ENCODE results near the gene PCDHGB4.

Gene PCDHGB4

GRCh38 chr5:141420855-141421488, 33.5 kb downstream of the PCDHGB4 start, which contains the start of gene PCDHGA11:
Gene PCDHGA11, plus strand, starts transcription at chr5:141421051. Its CDS starts 177 bp downstream, at chr5:141421228.
- TF ChIP-seq NFIC (IDR thresholded peaks at IDR 0.05) (no peak), RAD21 (IDR thresholded peaks at IDR 0.05; ENCODE audit: low read depth) (peak; percentile 43; the same call in 1 of the 2 replicates), CEBPB (IDR thresholded peaks at IDR 0.05) (no peak)

DNA sequence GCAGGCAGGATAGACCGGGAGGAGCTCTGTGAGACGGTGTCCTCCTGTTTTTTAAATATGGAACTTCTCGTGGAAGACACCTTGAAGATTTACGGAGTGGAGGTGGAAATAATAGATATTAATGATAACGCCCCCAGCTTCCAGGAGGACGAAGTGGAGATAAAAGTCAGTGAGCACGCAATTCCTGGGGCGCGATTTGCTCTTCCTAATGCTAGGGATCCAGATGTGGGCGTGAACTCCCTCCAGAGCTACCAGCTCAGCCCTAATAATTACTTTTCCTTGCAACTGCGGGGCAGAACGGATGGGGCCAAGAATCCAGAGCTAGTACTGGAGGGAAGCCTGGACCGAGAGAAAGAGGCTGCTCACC, 34.0 kb downstream of the PCDHGB4 start:
- TF ChIP-seq USF1 (IDR thresholded peaks at IDR 0.05) (no peak), FOXM1 (IDR thresholded peaks at IDR 0.05; ENCODE audit: borderline replicate concordance, low read depth) (no peak), EGR1 (IDR thresholded peaks at IDR 0.05) (no peak), TCF12 (IDR thresholded peaks at IDR 0.05; ENCODE audit: low read depth) (no peak), TAF1 (IDR thresholded peaks at IDR 0.05; ENCODE audit: low read depth) (no peak), EP300 (IDR thresholded peaks at IDR 0.05; ENCODE audit: borderline replicate concordance) (no peak), RAD21 (IDR thresholded peaks at IDR 0.05; ENCODE audit: low read depth) (no peak), TEAD4 (IDR thresholded peaks at IDR 0.05) (no peak), NFIC (IDR thresholded peaks at IDR 0.05) (no peak), MAX (IDR thresholded peaks at IDR 0.05) (no peak), CEBPB (IDR thresholded peaks at IDR 0.05) (no peak), ZBTB7A (IDR thresholded peaks at IDR 0.05; ENCODE audit: low read depth) (no peak), CREB1 (IDR thresholded peaks at IDR 0.05; ENCODE audit: low read depth) (no peak)

- no peak for TF ChIP-seq YY1 (IDR thresholded peaks at IDR 0.05; ENCODE audit: low read depth)
- TF ChIP-seq TAF1 (IDR thresholded peaks at IDR 0.05; ENCODE audit: low read depth): no peak
- no peak for TF ChIP-seq FOXM1 (IDR thresholded peaks at IDR 0.05; ENCODE audit: borderline replicate concordance, low read depth)
- TF ChIP-seq MAX (IDR thresholded peaks at IDR 0.05): no peak
- TF ChIP-seq RAD21 (IDR thresholded peaks at IDR 0.05; ENCODE audit: low read depth): no peak
- TF ChIP-seq, protein P1, sequence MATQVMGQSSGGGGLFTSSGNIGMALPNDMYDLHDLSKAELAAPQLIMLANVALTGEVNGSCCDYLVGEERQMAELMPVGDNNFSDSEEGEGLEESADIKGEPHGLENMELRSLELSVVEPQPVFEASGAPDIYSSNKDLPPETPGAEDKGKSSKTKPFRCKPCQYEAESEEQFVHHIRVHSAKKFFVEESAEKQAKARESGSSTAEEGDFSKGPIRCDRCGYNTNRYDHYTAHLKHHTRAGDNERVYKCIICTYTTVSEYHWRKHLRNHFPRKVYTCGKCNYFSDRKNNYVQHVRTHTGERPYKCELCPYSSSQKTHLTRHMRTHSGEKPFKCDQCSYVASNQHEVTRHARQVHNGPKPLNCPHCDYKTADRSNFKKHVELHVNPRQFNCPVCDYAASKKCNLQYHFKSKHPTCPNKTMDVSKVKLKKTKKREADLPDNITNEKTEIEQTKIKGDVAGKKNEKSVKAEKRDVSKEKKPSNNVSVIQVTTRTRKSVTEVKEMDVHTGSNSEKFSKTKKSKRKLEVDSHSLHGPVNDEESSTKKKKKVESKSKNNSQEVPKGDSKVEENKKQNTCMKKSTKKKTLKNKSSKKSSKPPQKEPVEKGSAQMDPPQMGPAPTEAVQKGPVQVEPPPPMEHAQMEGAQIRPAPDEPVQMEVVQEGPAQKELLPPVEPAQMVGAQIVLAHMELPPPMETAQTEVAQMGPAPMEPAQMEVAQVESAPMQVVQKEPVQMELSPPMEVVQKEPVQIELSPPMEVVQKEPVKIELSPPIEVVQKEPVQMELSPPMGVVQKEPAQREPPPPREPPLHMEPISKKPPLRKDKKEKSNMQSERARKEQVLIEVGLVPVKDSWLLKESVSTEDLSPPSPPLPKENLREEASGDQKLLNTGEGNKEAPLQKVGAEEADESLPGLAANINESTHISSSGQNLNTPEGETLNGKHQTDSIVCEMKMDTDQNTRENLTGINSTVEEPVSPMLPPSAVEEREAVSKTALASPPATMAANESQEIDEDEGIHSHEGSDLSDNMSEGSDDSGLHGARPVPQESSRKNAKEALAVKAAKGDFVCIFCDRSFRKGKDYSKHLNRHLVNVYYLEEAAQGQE (IDR thresholded peaks at IDR 0.05; ENCODE audit: low read depth): 0 out of 2 replicates have a peak, but pooled peaks have one; percentile 15
Measured at GRCh38 chr5:141422742-141423291, 35.3 kb downstream of the PCDHGB4 start.

- TF ChIP-seq MAX (IDR thresholded peaks at IDR 0.05) (no peak), USF1 (IDR thresholded peaks at IDR 0.05) (no peak)
Measured at GRCh38 chr5:141427783-141428426, 40.4 kb downstream of the PCDHGB4 start.

GRCh38 chr5:141430332-141431113, 43.0 kb downstream of the PCDHGB4 start, which contains the start of gene PCDHGA12:
Gene PCDHGA12, plus strand, starts transcription at chr5:141430507. Its CDS starts 253 bp downstream, at chr5:141430760.
- peak; percentile 13; the same call in 1 of the 2 replicates for TF ChIP-seq RAD21 (IDR thresholded peaks at IDR 0.05; ENCODE audit: low read depth)
- TF ChIP-seq, protein P1 (IDR thresholded peaks at IDR 0.05; ENCODE audit: low read depth): no peak

- no peak for TF ChIP-seq FOXM1 (IDR thresholded peaks at IDR 0.05; ENCODE audit: borderline replicate concordance, low read depth)
- TF ChIP-seq MAX (IDR thresholded peaks at IDR 0.05): no peak
- TF ChIP-seq TEAD4 (IDR thresholded peaks at IDR 0.05): no peak
- no peak for TF ChIP-seq ZBTB7A (IDR thresholded peaks at IDR 0.05; ENCODE audit: low read depth)
- TF ChIP-seq RAD21 (IDR thresholded peaks at IDR 0.05; ENCODE audit: low read depth): no peak
- TF ChIP-seq CREB1 (IDR thresholded peaks at IDR 0.05; ENCODE audit: low read depth): no peak
- TF ChIP-seq TCF12 (IDR thresholded peaks at IDR 0.05; ENCODE audit: low read depth): no peak
- no peak for TF ChIP-seq EGR1 (IDR thresholded peaks at IDR 0.05)
- no peak for TF ChIP-seq CEBPB (IDR thresholded peaks at IDR 0.05)
- TF ChIP-seq TAF1 (IDR thresholded peaks at IDR 0.05; ENCODE audit: low read depth): no peak
- no peak for TF ChIP-seq NFIC (IDR thresholded peaks at IDR 0.05)
- TF ChIP-seq, protein P1 (IDR thresholded peaks at IDR 0.05; ENCODE audit: low read depth): no peak
Measured at GRCh38 chr5:141431286-141431685, 43.8 kb downstream of the PCDHGB4 start.

Measured in Ishikawa (cell line).